Keratinocyte (primary cell): Measurements from ENCODE around the gene PDE6A.

Source experiments
- EZH2 ChIP-seq: IDR thresholded peaks from one replicate; pipeline ENCODE4 v1.6.1; 2012; ENCODE audit warnings: inconsistent platforms, mild to moderate bottlenecking, low read length, moderate library complexity
- TF ChIP-seq, protein P1 (sequence below), 3 experiments: IDR thresholded peaks in 1 of 3; conservative IDR thresholded peaks in 1 of 3; optimal IDR thresholded peaks in 1 of 3; 2 replicates in 2 of 3; 3 replicates in 1 of 3; pipeline versions ENCODE3 to v1.5.1; 2011; ENCODE audit warnings: low read length in 3 of 3, mild to moderate bottlenecking in 3 of 3, moderate library complexity in 2 of 3, control low read depth in 1 of 3, inconsistent platforms in 1 of 3; ENCODE audit not compliant: insufficient read depth in 2 of 3; ENCODE audit errors: extremely low read depth in 1 of 3

DNA sequence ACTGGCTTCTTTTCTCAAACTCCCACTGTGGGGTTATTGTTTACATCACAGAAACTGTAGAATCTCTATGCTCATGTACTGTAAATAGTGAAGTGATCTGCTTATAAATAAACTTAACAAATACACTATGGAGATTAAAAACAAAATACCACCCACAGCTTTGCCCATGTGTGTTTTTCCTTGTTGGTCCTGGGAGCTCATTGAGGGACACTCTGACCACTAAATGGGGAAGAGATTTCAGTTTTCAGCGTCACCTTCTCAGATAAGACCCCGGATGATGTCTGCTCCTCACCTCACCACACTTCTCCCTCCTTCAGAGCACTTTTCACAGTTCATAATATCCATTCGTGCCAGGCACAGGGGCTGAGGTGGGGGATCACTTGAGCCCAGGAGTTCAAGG lies 89.7 kb downstream of the PDE6A start:
- TF ChIP-seq, protein P1, sequence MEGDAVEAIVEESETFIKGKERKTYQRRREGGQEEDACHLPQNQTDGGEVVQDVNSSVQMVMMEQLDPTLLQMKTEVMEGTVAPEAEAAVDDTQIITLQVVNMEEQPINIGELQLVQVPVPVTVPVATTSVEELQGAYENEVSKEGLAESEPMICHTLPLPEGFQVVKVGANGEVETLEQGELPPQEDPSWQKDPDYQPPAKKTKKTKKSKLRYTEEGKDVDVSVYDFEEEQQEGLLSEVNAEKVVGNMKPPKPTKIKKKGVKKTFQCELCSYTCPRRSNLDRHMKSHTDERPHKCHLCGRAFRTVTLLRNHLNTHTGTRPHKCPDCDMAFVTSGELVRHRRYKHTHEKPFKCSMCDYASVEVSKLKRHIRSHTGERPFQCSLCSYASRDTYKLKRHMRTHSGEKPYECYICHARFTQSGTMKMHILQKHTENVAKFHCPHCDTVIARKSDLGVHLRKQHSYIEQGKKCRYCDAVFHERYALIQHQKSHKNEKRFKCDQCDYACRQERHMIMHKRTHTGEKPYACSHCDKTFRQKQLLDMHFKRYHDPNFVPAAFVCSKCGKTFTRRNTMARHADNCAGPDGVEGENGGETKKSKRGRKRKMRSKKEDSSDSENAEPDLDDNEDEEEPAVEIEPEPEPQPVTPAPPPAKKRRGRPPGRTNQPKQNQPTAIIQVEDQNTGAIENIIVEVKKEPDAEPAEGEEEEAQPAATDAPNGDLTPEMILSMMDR (optimal IDR thresholded peaks at IDR 0.05 in 1 of 3, IDR thresholded peaks at IDR 0.05 in 1 of 3, conservative IDR thresholded peaks at IDR 0.05 in 1 of 3; ENCODE audit: extremely low read depth in 1 of 3, insufficient read depth in 2 of 3, low read length in 3 of 3), result no peak
- no peak for TF ChIP-seq EZH2
